CD4-positive, alpha-beta T cell treated with Interleukin-17A for 1 hour (primary cell): ENCODE data around the gene SHC2.
"Not testable (repeated sequence)": the region's sequence is repeated elsewhere in the genome, so short reads cannot be mapped to it uniquely, and the experiment has no call there.

Source experiments
- DNase-seq: peaks from one replicate; pipeline ENCODE4 v3.0.0-alpha.2; 2020

Gene SHC2

GRCh38 chr19:444677-445210 is 16.1 kb downstream of the SHC2 start:
- no peak for DNase-seq

DNA sequence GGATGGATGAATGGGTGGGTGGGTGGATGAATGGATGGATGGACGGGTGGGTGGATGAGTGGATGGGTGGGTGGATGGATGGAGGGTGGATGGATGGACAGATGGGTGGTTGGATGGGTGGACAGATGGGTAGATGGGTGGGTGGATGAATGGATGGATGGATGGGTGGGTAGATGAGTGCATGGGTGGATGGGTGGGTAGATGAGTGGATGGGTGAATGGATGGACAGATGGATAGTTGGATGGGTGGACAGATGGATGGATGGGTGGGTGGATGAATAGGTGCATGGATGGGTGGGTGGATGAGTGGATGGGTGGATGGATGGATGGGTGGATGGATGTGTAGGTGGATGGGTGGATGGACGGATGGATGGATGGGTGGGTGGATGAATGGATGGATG is 17.8 kb downstream of the SHC2 start:
- no peak for DNase-seq

DNA sequence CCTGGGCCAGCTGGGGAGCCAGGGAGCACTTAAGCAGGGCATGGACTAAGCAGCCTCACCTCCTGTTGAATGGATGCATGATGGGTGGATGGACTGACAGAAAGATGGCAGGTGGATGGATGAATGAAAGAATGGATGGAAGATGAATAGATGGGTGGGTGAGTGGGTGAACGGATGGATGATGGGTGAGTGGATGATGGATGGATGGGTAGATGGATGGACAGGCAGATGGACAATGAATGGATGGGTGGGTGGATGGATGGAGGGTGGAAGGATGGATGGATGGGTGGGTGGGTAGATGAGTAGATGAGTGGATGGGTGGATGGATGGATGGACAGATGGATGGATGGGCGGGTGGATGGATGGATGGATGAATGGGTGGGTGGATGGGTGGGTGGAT is 18.7 kb downstream of the SHC2 start:
- no peak for DNase-seq

- DNase-seq: no peak
These were observed 19.5 kb downstream of the SHC2 start for GRCh38 chr19:441213-441836.

DNA sequence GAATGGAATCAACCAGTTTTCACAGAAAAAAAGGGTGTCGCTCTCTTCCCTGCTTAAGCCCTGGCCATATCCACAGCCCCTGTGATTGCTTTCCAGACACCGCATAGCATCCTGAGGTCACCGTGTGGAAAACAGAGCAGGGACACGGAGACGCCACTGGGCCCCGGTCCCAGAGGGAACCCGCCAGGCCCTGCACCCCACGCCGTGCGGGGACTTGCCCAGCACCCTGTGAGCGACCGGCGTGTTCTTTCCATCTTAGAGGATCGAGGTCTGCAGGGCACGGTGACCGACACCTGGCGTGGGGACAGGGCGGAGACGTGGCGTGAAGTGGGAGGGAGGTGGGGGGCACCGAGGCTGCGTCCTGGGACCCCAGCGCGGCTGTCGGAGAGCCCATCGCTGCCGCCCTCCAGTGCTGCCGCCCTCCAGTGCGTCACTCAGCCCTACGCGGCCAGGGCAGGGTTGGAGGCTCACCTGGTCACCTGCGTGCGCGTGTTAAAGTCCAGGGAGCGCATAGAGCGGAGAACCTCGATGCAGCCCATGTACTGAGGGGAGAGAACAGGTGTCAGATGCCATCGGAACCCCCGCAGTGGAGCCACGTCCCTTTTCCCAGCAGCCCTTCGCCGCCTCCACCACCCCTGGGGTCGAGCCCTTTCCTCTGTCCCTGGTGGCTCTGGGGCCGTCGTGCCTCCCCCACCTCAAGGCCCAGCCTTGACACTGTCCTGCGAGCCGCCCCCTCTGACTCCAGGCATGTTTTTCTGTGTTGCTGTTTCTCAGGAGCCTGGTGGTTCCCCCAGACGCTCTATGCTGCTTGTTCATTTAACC is 20.2 kb downstream of the SHC2 start:
- DNase-seq: no peak

- no peak for DNase-seq
These were observed 21.5 kb downstream of the SHC2 start for GRCh38 chr19:439167-439900.

GRCh38 chr19:438416-438958 is 22.3 kb downstream of the SHC2 start:
- no peak for DNase-seq

DNA sequence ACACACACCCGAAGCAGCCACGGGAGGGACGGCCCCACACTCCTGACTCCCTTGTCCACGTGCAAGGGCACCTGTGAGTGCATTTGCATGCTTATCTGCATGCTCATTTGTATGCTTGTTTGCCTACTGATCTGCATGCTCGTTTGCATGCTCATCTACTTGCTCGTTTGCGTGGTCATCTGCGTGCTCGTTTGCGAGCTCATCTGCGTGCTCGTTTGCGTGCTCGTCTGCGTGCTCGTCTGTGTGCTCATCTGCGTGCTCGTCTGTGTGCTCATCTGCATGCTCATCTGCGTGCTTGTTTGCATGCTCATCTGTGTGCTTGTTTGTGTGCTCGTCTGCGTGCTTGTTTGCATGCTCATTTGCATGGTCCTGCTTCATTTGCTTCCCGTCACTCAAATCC is 23.8 kb downstream of the SHC2 start:
- no peak for DNase-seq

- no peak for DNase-seq
These were observed 24.4 kb downstream of the SHC2 start for GRCh38 chr19:436413-436950.

DNA sequence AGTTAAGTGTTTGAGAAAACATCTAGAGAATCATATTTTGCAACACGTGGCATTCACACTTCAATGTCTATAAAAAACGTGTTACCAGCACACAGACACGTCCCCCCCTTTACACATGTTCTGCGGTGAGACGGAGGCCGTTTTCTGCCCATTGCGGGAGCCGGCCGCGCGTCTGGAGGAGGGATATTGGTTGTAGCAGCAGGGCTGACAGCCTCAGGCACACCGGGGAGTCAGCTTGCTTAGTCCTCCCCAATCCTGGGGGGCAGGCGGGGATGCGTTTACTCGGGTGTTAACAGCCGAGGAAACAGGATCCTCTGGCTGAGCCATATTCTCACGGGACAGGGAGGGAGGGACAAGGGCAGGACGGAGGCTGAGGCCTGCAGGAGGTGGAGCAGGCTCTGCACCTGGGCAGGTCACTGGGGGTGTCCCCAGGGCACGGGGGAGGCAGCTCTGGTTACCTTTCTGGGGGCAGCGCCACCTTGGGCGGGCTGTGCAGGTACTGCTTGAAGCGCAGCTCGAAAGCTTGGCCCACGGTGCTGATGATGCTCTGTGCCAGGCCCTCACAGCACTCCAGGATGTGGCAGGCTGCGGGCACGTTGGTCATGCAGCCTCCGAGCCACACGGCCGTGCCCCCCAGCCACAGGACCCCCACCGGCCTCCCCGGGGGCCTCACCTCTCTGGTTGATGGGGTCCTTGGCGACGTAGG is 25.0 kb downstream of the SHC2 start:
- DNase-seq: no peak

GRCh38 chr19:435056-435706 is 25.7 kb downstream of the SHC2 start:
- DNase-seq: no peak

GRCh38 chr19:434152-434960 is 26.5 kb downstream of the SHC2 start:
- no peak for DNase-seq

GRCh38 chr19:430701-431100 is 30.1 kb downstream of the SHC2 start:
- no peak for DNase-seq

GRCh38 chr19:428149-428548 is 32.7 kb downstream of the SHC2 start:
- no peak for DNase-seq

- not testable (repeated sequence) for DNase-seq
These were observed 33.2 kb downstream of the SHC2 start for GRCh38 chr19:427675-428074.

DNA sequence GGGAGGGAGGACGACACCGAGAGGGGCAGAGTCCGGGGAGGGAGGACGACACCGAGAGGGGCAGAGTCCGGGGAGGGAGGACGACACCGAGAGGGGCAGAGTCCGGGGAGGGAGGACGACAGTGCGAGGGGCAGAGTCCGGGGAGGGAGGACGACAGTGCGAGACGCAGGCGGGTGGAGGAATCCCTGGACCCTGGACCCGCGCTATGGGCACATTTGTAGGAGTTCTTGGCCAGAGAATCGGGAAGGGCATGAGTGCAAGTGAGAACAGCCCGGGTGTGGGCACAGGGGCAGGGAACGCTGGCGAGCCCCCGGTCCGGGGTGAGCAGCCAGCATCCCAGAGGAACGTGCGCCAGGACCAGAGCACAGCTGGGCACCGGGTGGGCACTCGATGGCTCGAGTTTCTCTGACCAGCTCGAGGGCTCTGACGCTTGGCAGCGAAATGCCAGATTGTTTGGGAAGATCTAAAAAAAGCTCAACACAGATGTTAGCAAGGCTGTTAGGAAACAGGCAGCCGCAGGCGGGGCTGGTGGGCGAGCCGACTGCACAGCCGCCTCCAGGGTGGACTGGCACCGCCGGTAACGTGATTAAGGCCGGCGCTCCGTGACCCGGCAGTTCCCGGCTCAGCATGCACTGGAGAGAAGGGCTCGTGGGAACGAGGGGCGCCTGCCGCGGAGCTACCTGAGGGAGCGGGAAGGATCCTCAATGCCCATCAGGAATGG is 33.9 kb downstream of the SHC2 start:
- no peak for DNase-seq

DNA sequence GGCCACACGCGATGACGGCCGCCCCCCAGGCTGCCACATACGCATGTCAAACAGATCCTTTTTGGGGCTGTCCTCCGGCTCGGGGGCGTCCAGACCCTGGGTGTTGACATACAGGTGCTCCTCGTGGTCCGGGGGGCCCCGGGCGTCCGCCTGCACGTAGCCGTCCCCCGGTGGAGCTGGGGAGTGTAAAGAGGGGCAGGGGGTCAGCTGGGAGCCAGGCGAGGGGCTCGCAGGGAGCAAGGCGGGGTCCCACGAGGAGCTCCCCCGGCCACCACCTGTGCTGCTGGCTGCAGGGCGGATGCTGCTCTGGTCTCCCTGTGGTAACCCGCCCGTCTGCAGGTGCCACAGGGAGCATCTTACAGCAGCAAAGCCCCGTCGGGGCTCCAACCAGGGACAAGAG is 35.8 kb downstream of the SHC2 start:
- DNase-seq: no peak

GRCh38 chr19:424546-424945 is 36.3 kb downstream of the SHC2 start:
- DNase-seq: no peak

- DNase-seq: no peak
These were observed 37.0 kb downstream of the SHC2 start for GRCh38 chr19:423691-424466.

DNA sequence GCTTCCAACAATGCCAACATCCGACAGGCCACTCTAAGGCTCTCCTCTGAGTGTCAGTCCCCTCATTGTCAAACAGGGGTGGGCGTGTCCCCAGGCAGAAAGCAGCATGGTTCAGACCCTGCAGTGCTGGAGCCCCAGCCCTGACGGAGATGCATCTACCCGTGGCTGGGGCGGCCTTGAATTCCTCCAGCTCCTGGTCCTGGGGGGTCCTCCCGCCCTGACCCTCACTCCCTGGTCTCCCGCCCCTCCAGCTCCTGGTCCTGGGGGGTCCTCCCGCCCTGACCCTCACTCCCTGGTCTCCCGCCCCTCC is 38.0 kb downstream of the SHC2 start:
- not testable (repeated sequence) for DNase-seq
